K562 (cell line): ENCODE data around the gene PAF1. TPM values are rescaled to one million over a fixed set of nuclear protein-coding genes. Genes with fewer than 3 reads are reported as not detected.

Experiments
- ARID1B ChIP-seq: fragments of 450-650 bp; IDR thresholded peaks from 2 replicates; pipeline ENCODE4 v1.6.1; 2016; ENCODE audit warnings: antibody characterized with exemption, mild to moderate bottlenecking, inconsistent platforms
- CBX8 ChIP-seq: fragments of 200-600 bp; sonication (generic); IDR thresholded peaks from 2 replicates; pipeline ENCODE4 v1.6.1; 2012; ENCODE audit warnings: borderline replicate concordance, mixed run types, low read depth, mild to moderate bottlenecking, moderate library complexity, mixed read lengths, low read length, control low read depth, inconsistent platforms; ENCODE audit not compliant: poor library complexity, severe bottlenecking; ENCODE audit errors: extremely low read depth
- CCNT2 ChIP-seq: IDR thresholded peaks from 2 replicates; pipeline ENCODE4 v1.6.1; 2011; ENCODE audit warnings: borderline replicate concordance, low read depth, mild to moderate bottlenecking, moderate library complexity, mixed read lengths, low read length; ENCODE audit not compliant: insufficient read length; ENCODE audit errors: extremely low read depth
- CEBPG ChIP-seq, 3 experiments: fragments of 200-800 bp in 1 of 3; sonication (Bioruptor generic) in 1 of 3; sonication (generic) in 1 of 3; formaldehyde crosslinking in 1 of 3; IDR thresholded peaks in 2 of 3; conservative IDR thresholded peaks in 1 of 3; 2 replicates each; pipeline versions ENCODE4 v1.6.1 to v1.8.0; 2016 to 2022; ENCODE audit warnings: missing compliant biosample characterization in 2 of 3, missing genetic modification characterization in 2 of 3, mild to moderate bottlenecking in 1 of 3, missing genetic modification reagents in 1 of 3
- CHD2 ChIP-seq: IDR thresholded peaks from 2 replicates; pipeline ENCODE4 v1.6.1; 2011; ENCODE audit warnings: low read depth, low read length
- DMBX1 ChIP-seq: fragments of 250-450 bp; sonication (Bioruptor Pico); IDR thresholded peaks from 2 replicates; pipeline ENCODE4 v1.8.0; 2022; ENCODE audit warnings: inconsistent platforms, mild to moderate bottlenecking, moderate library complexity, borderline replicate concordance
- ESRRB ChIP-seq: fragments of 250-450 bp; sonication (Bioruptor Pico); IDR thresholded peaks from 2 replicates; pipeline ENCODE4 v1.5.0; 2020; ENCODE audit warnings: mild to moderate bottlenecking, moderate library complexity, borderline replicate concordance
- FOXK2 ChIP-seq, 2 experiments: fragments of 450-650 bp; IDR thresholded peaks in 1 of 2; conservative IDR thresholded peaks in 1 of 2; 2 replicates each; pipeline ENCODE4 v1.6.1; 2016; ENCODE audit warnings: low read depth in 2 of 2, mild to moderate bottlenecking in 1 of 2
- GABPB2 ChIP-seq: fragments of 250-450 bp; sonication (Bioruptor Pico); conservative IDR thresholded peaks from 2 replicates; pipeline ENCODE4 v1.5.1; 2021; ENCODE audit warnings: mild to moderate bottlenecking
- JUND ChIP-seq, 2 experiments: IDR thresholded peaks; 2 replicates in 1 of 2; 3 replicates in 1 of 2; pipeline ENCODE4 v1.6.1; 2011; ENCODE audit warnings: borderline replicate concordance in 2 of 2, low read depth in 2 of 2, low read length in 2 of 2, improper control_type of control experiment in 1 of 2, missing biosample characterization in 1 of 2, missing genetic modification characterization in 1 of 2, missing genetic modification reagents in 1 of 2
- KLF13 ChIP-seq: fragments of 450-650 bp; IDR thresholded peaks from 2 replicates; pipeline ENCODE4 v1.6.1; 2016; ENCODE audit warnings: missing genetic modification characterization, low read depth, mild to moderate bottlenecking, missing compliant biosample characterization, moderate library complexity, borderline replicate concordance
- KLF6 ChIP-seq: fragments of 250-450 bp; sonication (Bioruptor Pico); IDR thresholded peaks from 2 replicates; pipeline ENCODE4 v1.4.0; 2020; ENCODE audit warnings: mild to moderate bottlenecking, moderate library complexity, borderline replicate concordance
- NCOA6 ChIP-seq: fragments of 450-650 bp; IDR thresholded peaks from 2 replicates; pipeline ENCODE4 v1.6.1; 2017; ENCODE audit warnings: mild to moderate bottlenecking
- NRF1 ChIP-seq, 2 experiments: fragments of 450-650 bp; IDR thresholded peaks in 1 of 2; conservative IDR thresholded peaks in 1 of 2; 2 replicates each; pipeline ENCODE4 v1.6.1; 2014; ENCODE audit warnings: mild to moderate bottlenecking in 2 of 2
- NUFIP1 ChIP-seq: fragments of 450-650 bp; IDR thresholded peaks from 2 replicates; pipeline ENCODE4 v1.6.1; 2018; ENCODE audit not compliant: partially characterized antibody
- PRPF4 ChIP-seq: fragments of 200-400 bp; formaldehyde crosslinking; IDR thresholded peaks from one replicate; pipeline ENCODE4 v1.6.1; 2017; ENCODE audit warnings: low read length, low read depth, mild to moderate bottlenecking; ENCODE audit not compliant: insufficient read depth, poor library complexity, severe bottlenecking
- RAD21 ChIP-seq, 2 experiments: fragments of 250-450 bp in 1 of 2; fragments of 450-650 bp in 1 of 2; sonication (Bioruptor Pico) in 1 of 2; formaldehyde crosslinking in 1 of 2; IDR thresholded peaks in 1 of 2; conservative IDR thresholded peaks in 1 of 2; 2 replicates each; pipeline versions ENCODE4 v1.4.0 to v1.8.0; 2020 to 2022; ENCODE audit warnings: mild to moderate bottlenecking in 2 of 2, moderate library complexity in 1 of 2
- TAF15 ChIP-seq: fragments of 200-400 bp; formaldehyde crosslinking; IDR thresholded peaks from 2 replicates; pipeline ENCODE4 v1.6.1; 2017; ENCODE audit warnings: mild to moderate bottlenecking, low read depth, low read length, moderate library complexity
- TAL1 ChIP-seq: fragments of 450-650 bp; IDR thresholded peaks from 2 replicates; pipeline ENCODE4 v1.6.1; 2016; ENCODE audit warnings: mild to moderate bottlenecking
- polyA plus RNA-seq, 8 experiments: library from polyadenylated mRNA; depleted of rRNA in 4 of 8; stranded (reverse) in 5 of 8; unstranded in 3 of 8; fragments of >200 nt; fragmentation: Nextera tagmentation in 2 of 8; fragmentation: Illumina TruSeq in 1 of 8; extraction: Ambion mirVana in 2 of 8; extraction: Trizol in 1 of 8; gene quantifications; 2 replicates each; pipeline versions ENCODE4 v1.2.1 to v1.2.3, GENCODE V29; 2011 to 2014; ENCODE audit warnings: inconsistent platforms in 1 of 8, missing spikeins in 1 of 8
- total RNA-seq, 7 experiments: library from RNA; depleted of rRNA in 6 of 7; stranded (reverse); fragments of >200 nt in 6 of 7; fragmentation: Illumina TruSeq in 2 of 7; extraction: Trizol in 2 of 7; gene quantifications; 2 replicates each; pipeline versions ENCODE4 v1.2.1 to v1.2.3, GENCODE V29; 2011 to 2021; ENCODE audit warnings: low replicate concordance in 1 of 7
- TF ChIP-seq, protein P1 (sequence below), 2 experiments: IDR thresholded peaks; 2 replicates each; pipeline ENCODE4 v1.6.1; 2011; ENCODE audit warnings: borderline replicate concordance in 1 of 2, control low read depth in 1 of 2, low read depth in 1 of 2, low read length in 1 of 2, mild to moderate bottlenecking in 1 of 2, mixed read lengths in 1 of 2, moderate library complexity in 1 of 2; ENCODE audit not compliant: insufficient read depth in 1 of 2, insufficient read length in 1 of 2, poor library complexity in 1 of 2, severe bottlenecking in 1 of 2; ENCODE audit errors: extremely low read depth in 1 of 2
- TF ChIP-seq, protein P2 (sequence below): IDR thresholded peaks from 2 replicates; pipeline ENCODE4 v1.6.1; 2011; ENCODE audit warnings: borderline replicate concordance, low read depth, mild to moderate bottlenecking, moderate library complexity, low read length; ENCODE audit not compliant: insufficient read depth, poor library complexity, severe bottlenecking

The PAF1 gene
- total and polyA plus RNA-seq, 9 of the 15 experiments (the other 6 are each of a cell fraction or from before 2014, with no cell fraction given): 1.5 to 45.0 (median 33.8) TPM

GRCh38 chr19:39435499-39436349 lies 44.8 kb upstream of the PAF1 start, which contains the start of gene RPS16 (continued):
- TF ChIP-seq FOXK2 (conservative IDR thresholded peaks at IDR 0.05 in 1 of 2, IDR thresholded peaks at IDR 0.05 in 1 of 2; ENCODE audit: low read depth in 2 of 2) (peak in 1 of 2 experiments; percentile 18; a peak in 1 of 4 replicates), KLF6 (CRISPR knock-in tag) (no peak), CHD2 (no peak), NUFIP1 (no peak), TAF15 (no peak), KLF13 (tag) (no peak), RAD21 (CRISPR knock-in tag; conservative IDR thresholded peaks at IDR 0.05 in 1 of 2, IDR thresholded peaks at IDR 0.05 in 1 of 2) (no peak), ESRRB (no peak), TAL1 (no peak), CCNT2 (peak; percentile 55), CEBPG (CRISPR knock-in tag; IDR thresholded peaks at IDR 0.05) (no peak), CEBPG (tag; conservative IDR thresholded peaks at IDR 0.05 in 1 of 2, IDR thresholded peaks at IDR 0.05 in 1 of 2) (no peak), NCOA6 (no peak), CBX8 (no peak), JUND (IDR thresholded peaks at IDR 0.05; ENCODE audit: borderline replicate concordance, low read depth, low read length) (peak; percentile 61), JUND (tag; IDR thresholded peaks at IDR 0.05; ENCODE audit: borderline replicate concordance, low read depth, low read length) (no peak; the same call in 2 of the 3 replicates), DMBX1 (CRISPR knock-in tag) (no peak), NRF1 (conservative IDR thresholded peaks at IDR 0.05 in 1 of 2, IDR thresholded peaks at IDR 0.05 in 1 of 2) (peak; percentile 96 to 97), PRPF4 (peak; percentile 92), GABPB2 (CRISPR knock-in tag) (no peak), ARID1B (no peak)
- TF ChIP-seq, protein P1, sequence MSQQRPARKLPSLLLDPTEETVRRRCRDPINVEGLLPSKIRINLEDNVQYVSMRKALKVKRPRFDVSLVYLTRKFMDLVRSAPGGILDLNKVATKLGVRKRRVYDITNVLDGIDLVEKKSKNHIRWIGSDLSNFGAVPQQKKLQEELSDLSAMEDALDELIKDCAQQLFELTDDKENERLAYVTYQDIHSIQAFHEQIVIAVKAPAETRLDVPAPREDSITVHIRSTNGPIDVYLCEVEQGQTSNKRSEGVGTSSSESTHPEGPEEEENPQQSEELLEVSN (IDR thresholded peaks at IDR 0.05; ENCODE audit: borderline replicate concordance in 1 of 2, extremely low read depth in 1 of 2, insufficient read depth in 1 of 2, insufficient read length in 1 of 2, low read depth in 1 of 2, low read length in 1 of 2, poor library complexity in 1 of 2, severe bottlenecking in 1 of 2): peak; percentile 55 to 70
- TF ChIP-seq, protein P2, sequence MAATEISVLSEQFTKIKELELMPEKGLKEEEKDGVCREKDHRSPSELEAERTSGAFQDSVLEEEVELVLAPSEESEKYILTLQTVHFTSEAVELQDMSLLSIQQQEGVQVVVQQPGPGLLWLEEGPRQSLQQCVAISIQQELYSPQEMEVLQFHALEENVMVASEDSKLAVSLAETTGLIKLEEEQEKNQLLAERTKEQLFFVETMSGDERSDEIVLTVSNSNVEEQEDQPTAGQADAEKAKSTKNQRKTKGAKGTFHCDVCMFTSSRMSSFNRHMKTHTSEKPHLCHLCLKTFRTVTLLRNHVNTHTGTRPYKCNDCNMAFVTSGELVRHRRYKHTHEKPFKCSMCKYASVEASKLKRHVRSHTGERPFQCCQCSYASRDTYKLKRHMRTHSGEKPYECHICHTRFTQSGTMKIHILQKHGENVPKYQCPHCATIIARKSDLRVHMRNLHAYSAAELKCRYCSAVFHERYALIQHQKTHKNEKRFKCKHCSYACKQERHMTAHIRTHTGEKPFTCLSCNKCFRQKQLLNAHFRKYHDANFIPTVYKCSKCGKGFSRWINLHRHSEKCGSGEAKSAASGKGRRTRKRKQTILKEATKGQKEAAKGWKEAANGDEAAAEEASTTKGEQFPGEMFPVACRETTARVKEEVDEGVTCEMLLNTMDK: no peak
